Lower leg skin (tissue), 3 donors: Measurements from ENCODE around the gene OSTF1.

Source experiments
- CTCF ChIP-seq, 3 donors: fragments of 450-650 bp; IDR thresholded peaks; one replicate each; pipeline ENCODE4 v1.5.1; 2016; ENCODE audit warnings: antibody characterized with exemption in 3 of 3, mild to moderate bottlenecking in 3 of 3, moderate library complexity in 2 of 3
- POLR2A ChIP-seq, 2 donors: fragments of 450-650 bp; IDR thresholded peaks; one replicate each; pipeline ENCODE4 v1.6.1; 2016 to 2017; ENCODE audit warnings: antibody characterized with exemption in 2 of 2, mild to moderate bottlenecking in 1 of 2, moderate library complexity in 1 of 2

- TF ChIP-seq CTCF (IDR thresholded peaks at IDR 0.05) (no peak), POLR2A (IDR thresholded peaks at IDR 0.05) (no peak)
Observed at GRCh38 chr9:75134495-75134894, 46.2 kb downstream of the OSTF1 start.
